Mammary epithelial cell (primary cell): ENCODE data around the gene EML4.

Experiments used
- EZH2 ChIP-seq: IDR thresholded peaks from 2 replicates; pipeline ENCODE4 v1.6.1; 2012; ENCODE audit warnings: low read length, inconsistent platforms, borderline replicate concordance
- TF ChIP-seq, protein P1 (sequence below), 2 donors: IDR thresholded peaks in 1 of 2; conservative IDR thresholded peaks in 1 of 2; 2 replicates each; pipeline ENCODE4 v1.5.1; 2011 to 2012; ENCODE audit warnings: inconsistent platforms in 2 of 2, low read length in 2 of 2, mild to moderate bottlenecking in 2 of 2, control low read depth in 1 of 2, low read depth in 1 of 2; ENCODE audit not compliant: insufficient read depth in 1 of 2; ENCODE audit errors: extremely low read depth in 1 of 2

DNA sequence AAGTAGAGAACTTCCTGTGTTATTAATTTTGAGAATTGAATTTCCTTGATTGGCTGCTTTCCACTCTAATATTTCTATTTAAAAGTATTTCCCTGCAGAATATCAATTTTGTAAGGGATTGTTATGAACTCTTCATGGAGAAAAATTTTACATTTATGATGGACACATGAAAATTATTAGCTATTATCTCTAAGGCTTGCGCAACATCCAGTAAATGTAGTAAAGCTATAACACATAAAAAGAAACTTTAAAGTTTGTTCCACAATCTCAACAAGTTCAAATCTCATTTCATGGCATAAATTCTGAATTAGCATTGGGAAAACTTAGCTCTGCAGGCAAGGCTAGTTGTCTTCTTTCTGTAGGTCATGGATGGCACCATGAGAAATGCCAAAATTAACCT, 4.2 kb upstream of the EML4 start:
- no peak for TF ChIP-seq EZH2
- TF ChIP-seq, protein P1, sequence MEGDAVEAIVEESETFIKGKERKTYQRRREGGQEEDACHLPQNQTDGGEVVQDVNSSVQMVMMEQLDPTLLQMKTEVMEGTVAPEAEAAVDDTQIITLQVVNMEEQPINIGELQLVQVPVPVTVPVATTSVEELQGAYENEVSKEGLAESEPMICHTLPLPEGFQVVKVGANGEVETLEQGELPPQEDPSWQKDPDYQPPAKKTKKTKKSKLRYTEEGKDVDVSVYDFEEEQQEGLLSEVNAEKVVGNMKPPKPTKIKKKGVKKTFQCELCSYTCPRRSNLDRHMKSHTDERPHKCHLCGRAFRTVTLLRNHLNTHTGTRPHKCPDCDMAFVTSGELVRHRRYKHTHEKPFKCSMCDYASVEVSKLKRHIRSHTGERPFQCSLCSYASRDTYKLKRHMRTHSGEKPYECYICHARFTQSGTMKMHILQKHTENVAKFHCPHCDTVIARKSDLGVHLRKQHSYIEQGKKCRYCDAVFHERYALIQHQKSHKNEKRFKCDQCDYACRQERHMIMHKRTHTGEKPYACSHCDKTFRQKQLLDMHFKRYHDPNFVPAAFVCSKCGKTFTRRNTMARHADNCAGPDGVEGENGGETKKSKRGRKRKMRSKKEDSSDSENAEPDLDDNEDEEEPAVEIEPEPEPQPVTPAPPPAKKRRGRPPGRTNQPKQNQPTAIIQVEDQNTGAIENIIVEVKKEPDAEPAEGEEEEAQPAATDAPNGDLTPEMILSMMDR (conservative IDR thresholded peaks at IDR 0.05 in 1 of 2, IDR thresholded peaks at IDR 0.05 in 1 of 2; ENCODE audit: extremely low read depth in 1 of 2, insufficient read depth in 1 of 2, low read depth in 1 of 2, low read length in 2 of 2): no peak
